HepG2 (cell line): ENCODE measurements around the gene PRRT1. TPM values are rescaled to one million over a fixed set of nuclear protein-coding genes. Genes with fewer than 3 reads are reported as not detected.

Experiments used
- AGO2 ChIP-seq: fragments of 200-400 bp; formaldehyde crosslinking; optimal IDR thresholded peaks from 2 replicates; pipeline ENCODE3; 2017; ENCODE audit warnings: mild to moderate bottlenecking, low read depth, low read length, moderate library complexity
- ARNTL ChIP-seq: sonication (generic); formaldehyde crosslinking; IDR thresholded peaks from 2 replicates; pipeline ENCODE4 v1.4.0; 2020; ENCODE audit warnings: mild to moderate bottlenecking, missing genetic modification reagents
- CAMTA2 ChIP-seq: sonication (generic); formaldehyde crosslinking; IDR thresholded peaks from 2 replicates; pipeline ENCODE4 v1.4.0; 2020; ENCODE audit warnings: mild to moderate bottlenecking, missing genetic modification reagents, borderline replicate concordance
- RNF2 ChIP-seq: fragments of 450-650 bp; conservative IDR thresholded peaks from 2 replicates; pipeline ENCODE4 v1.6.1; 2016; ENCODE audit warnings: low read depth
- SOX6 ChIP-seq, 2 experiments: fragments of 450-650 bp in 1 of 2; sonication (generic) in 1 of 2; formaldehyde crosslinking in 1 of 2; IDR thresholded peaks; 2 replicates each; pipeline versions ENCODE4 v1.4.0 to v1.6.1; 2017 to 2020; ENCODE audit warnings: antibody characterized with exemption in 1 of 2, mild to moderate bottlenecking in 1 of 2, missing genetic modification reagents in 1 of 2
- TRIM24 ChIP-seq: sonication (generic); formaldehyde crosslinking; IDR thresholded peaks from 2 replicates; pipeline ENCODE4 v1.8.0; 2022; ENCODE audit warnings: mild to moderate bottlenecking, missing genetic modification reagents
- ZFY ChIP-seq: sonication (generic); formaldehyde crosslinking; IDR thresholded peaks from 2 replicates; pipeline ENCODE4 v1.4.0; 2020; ENCODE audit warnings: missing genetic modification reagents
- ZNF260 ChIP-seq: sonication (generic); formaldehyde crosslinking; IDR thresholded peaks from 2 replicates; pipeline ENCODE4 v1.4.0; 2020; ENCODE audit warnings: missing genetic modification reagents, low read depth, mild to moderate bottlenecking, borderline replicate concordance
- ZNF343 ChIP-seq: sonication (generic); formaldehyde crosslinking; IDR thresholded peaks from 2 replicates; pipeline ENCODE4 v1.4.0; 2020; ENCODE audit warnings: mild to moderate bottlenecking, missing genetic modification reagents
- ZNF382 ChIP-seq: sonication (generic); formaldehyde crosslinking; IDR thresholded peaks from 2 replicates; pipeline ENCODE4 v1.5.0; 2020; ENCODE audit warnings: missing genetic modification reagents, mild to moderate bottlenecking, borderline replicate concordance
- ZNF546 ChIP-seq: sonication (generic); formaldehyde crosslinking; conservative IDR thresholded peaks from 2 replicates; pipeline ENCODE4 v1.8.1; 2023; ENCODE audit warnings: mild to moderate bottlenecking, missing genetic modification reagents
- ZNF589 ChIP-seq: sonication (generic); formaldehyde crosslinking; conservative IDR thresholded peaks from 2 replicates; pipeline ENCODE4 v1.8.0; 2022; ENCODE audit warnings: mild to moderate bottlenecking, moderate library complexity, missing genetic modification reagents
- ZNF879 ChIP-seq: sonication (generic); formaldehyde crosslinking; IDR thresholded peaks from 2 replicates; pipeline ENCODE4 v1.8.1; 2023; ENCODE audit warnings: missing genetic modification reagents
- ZSCAN20 ChIP-seq: sonication (generic); formaldehyde crosslinking; IDR thresholded peaks from 2 replicates; pipeline ENCODE4 v1.4.0; 2020; ENCODE audit warnings: missing genetic modification reagents, mild to moderate bottlenecking, borderline replicate concordance
- polyA plus RNA-seq, 8 experiments: library from polyadenylated mRNA; depleted of rRNA in 3 of 8; stranded (reverse) in 7 of 8; unstranded in 1 of 8; fragments of >200 nt; fragmentation: Illumina TruSeq in 4 of 8; extraction: Trizol in 4 of 8; gene quantifications; 2 replicates each; pipeline versions ENCODE4 v1.2.1 to v1.2.3, GENCODE V29; 2011 to 2016; ENCODE audit warnings: low read depth in 4 of 8, missing spikeins in 1 of 8, mixed read lengths in 1 of 8; ENCODE audit not compliant: insufficient read depth in 1 of 8
- total RNA-seq, 5 experiments: library from RNA; depleted of rRNA; stranded (reverse); fragments of >200 nt; fragmentation: Illumina TruSeq; extraction: Trizol; gene quantifications; 2 replicates each; pipeline ENCODE4 v1.2.3, GENCODE V29; 2016; ENCODE audit warnings: low read depth in 1 of 5
- TF ChIP-seq, protein P1 (sequence below): IDR thresholded peaks from 2 replicates; pipeline ENCODE4 v1.6.1; 2016; ENCODE audit warnings: missing biosample characterization, missing genetic modification reagents, low read depth
- TF ChIP-seq, protein P2 (sequence below): sonication (generic); formaldehyde crosslinking; IDR thresholded peaks from 2 replicates; pipeline ENCODE4 v1.5.0; 2020; ENCODE audit warnings: mild to moderate bottlenecking, missing genetic modification reagents, borderline replicate concordance
- TF ChIP-seq, protein P3 (sequence below): sonication (generic); formaldehyde crosslinking; IDR thresholded peaks from 2 replicates; pipeline ENCODE4 v1.8.0; 2022; ENCODE audit warnings: mild to moderate bottlenecking, missing genetic modification reagents; ENCODE audit not compliant: insufficient replicate concordance
- TF ChIP-seq, protein P4 (sequence below): sonication (generic); formaldehyde crosslinking; IDR thresholded peaks from 2 replicates; pipeline ENCODE4 v1.5.0; 2020; ENCODE audit warnings: mild to moderate bottlenecking, missing genetic modification reagents

PRRT1 gene
- total and polyA plus RNA-seq, 2 of the 13 experiments (the other 11 are each of a cell fraction or from before 2014, with no cell fraction given) = 0.64 to 1.4 TPM

DNA sequence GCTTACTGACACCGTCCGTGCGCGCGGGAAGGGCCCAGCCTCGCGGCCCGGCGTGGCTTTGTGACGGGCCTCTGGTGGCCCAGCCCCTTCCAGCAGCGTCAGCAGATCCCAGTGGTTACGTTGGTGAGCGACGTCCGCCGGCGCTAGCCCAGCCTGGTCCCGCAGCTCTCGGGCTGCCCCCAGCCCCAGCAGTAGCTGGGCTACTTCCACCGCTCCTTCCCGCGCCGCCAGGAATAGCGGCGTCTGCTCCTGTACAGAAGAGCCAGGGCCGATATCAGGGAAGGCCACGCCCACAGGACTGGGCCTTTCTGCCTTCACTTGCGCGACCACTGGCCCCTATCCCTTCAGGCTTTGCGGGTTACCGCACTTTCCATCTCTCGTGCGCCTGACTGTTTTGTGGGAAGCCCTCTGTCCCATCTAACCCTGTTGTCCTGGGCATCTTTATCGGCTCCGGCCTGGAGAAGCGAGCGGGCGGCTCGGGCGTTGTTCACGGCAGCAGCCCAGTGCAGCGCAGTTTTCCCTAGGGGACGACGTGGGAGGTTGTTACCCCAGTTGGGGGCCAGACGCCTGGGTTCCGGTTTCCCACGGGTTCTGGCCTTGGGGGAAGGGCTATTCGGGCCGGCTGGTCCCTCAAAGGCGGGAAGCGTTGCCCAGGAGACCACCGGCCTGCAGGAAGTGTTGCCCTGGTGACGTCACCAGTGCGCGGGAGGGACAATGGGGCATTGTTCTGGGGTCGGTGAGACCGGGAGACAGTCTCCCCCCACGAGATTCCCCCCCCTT, 44.4 kb upstream of the PRRT1 start (continued):
- peak; percentile 88; the same call in 1 of the 2 replicates for TF ChIP-seq ZNF546
- TF ChIP-seq, protein P1, sequence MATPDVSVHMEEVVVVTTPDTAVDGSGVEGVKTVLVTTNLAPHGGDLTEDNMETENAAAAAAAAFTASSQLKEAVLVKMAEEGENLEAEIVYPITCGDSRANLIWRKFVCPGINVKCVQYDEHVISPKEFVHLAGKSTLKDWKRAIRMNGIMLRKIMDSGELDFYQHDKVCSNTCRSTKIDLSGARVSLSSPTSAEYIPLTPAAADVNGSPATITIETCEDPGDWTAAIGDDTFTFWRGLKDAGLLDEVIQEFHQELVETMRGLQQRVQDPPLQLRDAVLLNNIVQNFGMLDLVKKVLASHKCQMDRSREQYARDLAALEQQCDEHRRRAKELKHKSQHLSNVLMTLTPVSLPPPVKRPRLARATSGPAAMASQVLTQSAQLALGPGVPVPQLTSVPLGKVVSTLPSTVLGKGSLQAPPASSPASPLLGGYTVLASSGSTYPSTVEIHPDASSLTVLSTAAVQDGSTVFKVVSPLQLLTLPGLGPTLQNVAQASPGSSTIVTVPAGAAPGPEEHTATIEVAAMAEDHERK (CRISPR knock-in tag) = peak; percentile 91
- TF ChIP-seq SOX6 (IDR thresholded peaks at IDR 0.05) = no peak
- TF ChIP-seq SOX6 (CRISPR knock-in tag; IDR thresholded peaks at IDR 0.05) = peak; percentile 97
- TF ChIP-seq, protein P2, sequence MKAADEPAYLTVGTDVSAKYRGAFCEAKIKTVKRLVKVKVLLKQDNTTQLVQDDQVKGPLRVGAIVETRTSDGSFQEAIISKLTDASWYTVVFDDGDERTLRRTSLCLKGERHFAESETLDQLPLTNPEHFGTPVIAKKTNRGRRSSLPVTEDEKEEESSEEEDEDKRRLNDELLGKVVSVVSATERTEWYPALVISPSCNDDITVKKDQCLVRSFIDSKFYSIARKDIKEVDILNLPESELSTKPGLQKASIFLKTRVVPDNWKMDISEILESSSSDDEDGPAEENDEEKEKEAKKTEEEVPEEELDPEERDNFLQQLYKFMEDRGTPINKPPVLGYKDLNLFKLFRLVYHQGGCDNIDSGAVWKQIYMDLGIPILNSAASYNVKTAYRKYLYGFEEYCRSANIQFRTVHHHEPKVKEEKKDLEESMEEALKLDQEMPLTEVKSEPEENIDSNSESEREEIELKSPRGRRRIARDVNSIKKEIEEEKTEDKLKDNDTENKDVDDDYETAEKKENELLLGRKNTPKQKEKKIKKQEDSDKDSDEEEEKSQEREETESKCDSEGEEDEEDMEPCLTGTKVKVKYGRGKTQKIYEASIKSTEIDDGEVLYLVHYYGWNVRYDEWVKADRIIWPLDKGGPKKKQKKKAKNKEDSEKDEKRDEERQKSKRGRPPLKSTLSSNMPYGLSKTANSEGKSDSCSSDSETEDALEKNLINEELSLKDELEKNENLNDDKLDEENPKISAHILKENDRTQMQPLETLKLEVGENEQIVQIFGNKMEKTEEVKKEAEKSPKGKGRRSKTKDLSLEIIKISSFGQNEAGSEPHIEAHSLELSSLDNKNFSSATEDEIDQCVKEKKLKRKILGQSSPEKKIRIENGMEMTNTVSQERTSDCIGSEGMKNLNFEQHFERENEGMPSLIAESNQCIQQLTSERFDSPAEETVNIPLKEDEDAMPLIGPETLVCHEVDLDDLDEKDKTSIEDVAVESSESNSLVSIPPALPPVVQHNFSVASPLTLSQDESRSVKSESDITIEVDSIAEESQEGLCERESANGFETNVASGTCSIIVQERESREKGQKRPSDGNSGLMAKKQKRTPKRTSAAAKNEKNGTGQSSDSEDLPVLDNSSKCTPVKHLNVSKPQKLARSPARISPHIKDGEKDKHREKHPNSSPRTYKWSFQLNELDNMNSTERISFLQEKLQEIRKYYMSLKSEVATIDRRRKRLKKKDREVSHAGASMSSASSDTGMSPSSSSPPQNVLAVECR = peak; percentile 94
- TF ChIP-seq ARNTL (CRISPR knock-in tag) = peak; percentile 41; the same call in 1 of the 2 replicates
- peak; percentile 27; the same call in 1 of the 2 replicates for TF ChIP-seq ZNF343 (CRISPR knock-in tag)
- peak; percentile 88 for TF ChIP-seq ZSCAN20 (CRISPR knock-in tag)
- peak; percentile 93 for TF ChIP-seq AGO2
- TF ChIP-seq, protein P3, sequence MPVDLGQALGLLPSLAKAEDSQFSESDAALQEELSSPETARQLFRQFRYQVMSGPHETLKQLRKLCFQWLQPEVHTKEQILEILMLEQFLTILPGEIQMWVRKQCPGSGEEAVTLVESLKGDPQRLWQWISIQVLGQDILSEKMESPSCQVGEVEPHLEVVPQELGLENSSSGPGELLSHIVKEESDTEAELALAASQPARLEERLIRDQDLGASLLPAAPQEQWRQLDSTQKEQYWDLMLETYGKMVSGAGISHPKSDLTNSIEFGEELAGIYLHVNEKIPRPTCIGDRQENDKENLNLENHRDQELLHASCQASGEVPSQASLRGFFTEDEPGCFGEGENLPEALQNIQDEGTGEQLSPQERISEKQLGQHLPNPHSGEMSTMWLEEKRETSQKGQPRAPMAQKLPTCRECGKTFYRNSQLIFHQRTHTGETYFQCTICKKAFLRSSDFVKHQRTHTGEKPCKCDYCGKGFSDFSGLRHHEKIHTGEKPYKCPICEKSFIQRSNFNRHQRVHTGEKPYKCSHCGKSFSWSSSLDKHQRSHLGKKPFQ = peak; percentile 49
- TF ChIP-seq, protein P4, sequence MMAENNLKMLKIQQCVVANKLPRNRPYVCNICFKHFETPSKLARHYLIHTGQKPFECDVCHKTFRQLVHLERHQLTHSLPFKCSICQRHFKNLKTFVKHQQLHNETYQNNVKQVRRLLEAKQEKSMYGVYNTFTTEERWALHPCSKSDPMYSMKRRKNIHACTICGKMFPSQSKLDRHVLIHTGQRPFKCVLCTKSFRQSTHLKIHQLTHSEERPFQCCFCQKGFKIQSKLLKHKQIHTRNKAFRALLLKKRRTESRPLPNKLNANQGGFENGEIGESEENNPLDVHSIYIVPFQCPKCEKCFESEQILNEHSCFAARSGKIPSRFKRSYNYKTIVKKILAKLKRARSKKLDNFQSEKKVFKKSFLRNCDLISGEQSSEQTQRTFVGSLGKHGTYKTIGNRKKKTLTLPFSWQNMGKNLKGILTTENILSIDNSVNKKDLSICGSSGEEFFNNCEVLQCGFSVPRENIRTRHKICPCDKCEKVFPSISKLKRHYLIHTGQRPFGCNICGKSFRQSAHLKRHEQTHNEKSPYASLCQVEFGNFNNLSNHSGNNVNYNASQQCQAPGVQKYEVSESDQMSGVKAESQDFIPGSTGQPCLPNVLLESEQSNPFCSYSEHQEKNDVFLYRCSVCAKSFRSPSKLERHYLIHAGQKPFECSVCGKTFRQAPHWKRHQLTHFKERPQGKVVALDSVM = 0 out of 2 replicates have a peak, but pooled peaks have one; percentile 17
- peak; percentile 88; the same call in 1 of the 2 replicates for TF ChIP-seq CAMTA2
- TF ChIP-seq ZNF589 (CRISPR knock-in tag) = peak; percentile 64; the same call in 1 of the 2 replicates
- peak; percentile 85; the same call in 1 of the 2 replicates for TF ChIP-seq RNF2
- TF ChIP-seq ZNF879 (CRISPR knock-in tag) = peak; percentile 8; the same call in 1 of the 2 replicates
- no peak for TF ChIP-seq ZNF260 (CRISPR knock-in tag)
- no peak for TF ChIP-seq TRIM24 (CRISPR knock-in tag)
- no peak for TF ChIP-seq ZNF382 (CRISPR knock-in tag)
- TF ChIP-seq ZFY (CRISPR knock-in tag) = peak; percentile 94
